HG03139 (cell line): Measurements from ENCODE around the gene BEND5.

Source experiments
- ATAC-seq: cut with Tn5 transposase; IDR thresholded peaks from one replicate; pipeline ENCODE4 v1.9.1; 2021; ENCODE audit not compliant: unreplicated experiment

BEND5 gene

GRCh38 chr1:48765335-48765734, 11.4 kb downstream of the BEND5 start:
- ATAC-seq, result no peak

- ATAC-seq, result no peak
Observed at GRCh38 chr1:48761986-48762385, 14.7 kb downstream of the BEND5 start.

GRCh38 chr1:48761411-48761810, 15.3 kb downstream of the BEND5 start:
- no peak for ATAC-seq

GRCh38 chr1:48760857-48761256, 15.8 kb downstream of the BEND5 start:
- ATAC-seq, result no peak

GRCh38 chr1:48758976-48759375, 17.7 kb downstream of the BEND5 start:
- ATAC-seq, result no peak

- ATAC-seq, result no peak
Observed at GRCh38 chr1:48757363-48757762, 19.3 kb downstream of the BEND5 start.

GRCh38 chr1:48756683-48757316, 19.9 kb downstream of the BEND5 start:
- no peak for ATAC-seq

GRCh38 chr1:48753293-48753692, 23.4 kb downstream of the BEND5 start:
- ATAC-seq, result no peak

- peak; percentile 87 for ATAC-seq
Observed at GRCh38 chr1:48750109-48750508, 26.6 kb downstream of the BEND5 start.

GRCh38 chr1:48749068-48749467, 27.6 kb downstream of the BEND5 start:
- ATAC-seq, result no peak

GRCh38 chr1:48746906-48747305, 29.8 kb downstream of the BEND5 start:
- ATAC-seq, result no peak

GRCh38 chr1:48744032-48744431, 32.7 kb downstream of the BEND5 start:
- no peak for ATAC-seq

- no peak for ATAC-seq
Observed at GRCh38 chr1:48743480-48743879, 33.2 kb downstream of the BEND5 start.

- no peak for ATAC-seq
Observed at GRCh38 chr1:48741380-48741779, 35.3 kb downstream of the BEND5 start.

- ATAC-seq, result no peak
Observed at GRCh38 chr1:48740621-48741020, 36.1 kb downstream of the BEND5 start.

GRCh38 chr1:48739091-48739490, 37.6 kb downstream of the BEND5 start:
- ATAC-seq, result no peak

- no peak for ATAC-seq
Observed at GRCh38 chr1:48738356-48738755, 38.3 kb downstream of the BEND5 start.

GRCh38 chr1:48735796-48736195, 40.9 kb downstream of the BEND5 start:
- ATAC-seq, result no peak

- ATAC-seq, result peak; percentile 59
Observed at GRCh38 chr1:48730164-48730910, 46.4 kb downstream of the BEND5 start.

GRCh38 chr1:48728584-48728983, 48.1 kb downstream of the BEND5 start:
- no peak for ATAC-seq

GRCh38 chr1:48726557-48727215, 50.0 kb downstream of the BEND5 start:
- no peak for ATAC-seq

- ATAC-seq, result no peak
Observed at GRCh38 chr1:48726139-48726538, 50.6 kb downstream of the BEND5 start.
